GM23338 (cell line): ENCODE results near the gene BLVRA.
"Not testable (repeated sequence)": the region's sequence is repeated elsewhere in the genome, so short reads cannot be mapped to it uniquely, and the experiment has no call there.

Source experiments
- CTCF ChIP-seq, 2 experiments: fragments of 200-600 bp in 1 of 2; sonication (generic) in 1 of 2; conservative IDR thresholded peaks; 2 replicates each; pipeline versions ENCODE4 v1.5.1 to v1.6.1; 2016 to 2017; ENCODE audit warnings: antibody characterized with exemption in 2 of 2, low read depth in 2 of 2, mild to moderate bottlenecking in 2 of 2, moderate library complexity in 1 of 2
- EZH2phosphoT487 ChIP-seq: fragments of 200-600 bp; sonication (generic); IDR thresholded peaks from one replicate; pipeline ENCODE4 v1.8.1; 2018; ENCODE audit warnings: antibody characterized with exemption; ENCODE audit not compliant: unreplicated experiment
- POLR2AphosphoS5 ChIP-seq: IDR thresholded peaks from 2 replicates; pipeline ENCODE4 v1.6.1; 2016; ENCODE audit warnings: antibody characterized with exemption, low read depth

GRCh38 chr7:43810195-43810941 is 51.9 kb downstream of the BLVRA start:
- not testable (repeated sequence) for TF ChIP-seq EZH2phosphoT487, POLR2AphosphoS5
- peak; percentile 68 for TF ChIP-seq CTCF (conservative IDR thresholded peaks at IDR 0.05; ENCODE audit: low read depth in 2 of 2)
